Uterus (tissue), 2 donors: ENCODE measurements around the gene DTD1.
"Not testable (repeated sequence)": the region's sequence is repeated elsewhere in the genome, so short reads cannot be mapped to it uniquely, and the experiment has no call there.

Experiments used
- CTCF ChIP-seq, 4 experiments: fragments of 200-600 bp in 2 of 4; fragments of 450-650 bp in 2 of 4; sonication (generic) in 2 of 4; IDR thresholded peaks; one replicate each; pipeline ENCODE4 v1.5.1; 2016 to 2019; ENCODE audit warnings: antibody characterized with exemption in 4 of 4, mild to moderate bottlenecking in 2 of 4, moderate library complexity in 1 of 4
- POLR2A ChIP-seq, 2 donors: fragments of 450-650 bp; IDR thresholded peaks; one replicate each; pipeline ENCODE4 v1.6.1; 2016; ENCODE audit warnings: antibody characterized with exemption in 2 of 2, mild to moderate bottlenecking in 1 of 2, moderate library complexity in 1 of 2

DNA sequence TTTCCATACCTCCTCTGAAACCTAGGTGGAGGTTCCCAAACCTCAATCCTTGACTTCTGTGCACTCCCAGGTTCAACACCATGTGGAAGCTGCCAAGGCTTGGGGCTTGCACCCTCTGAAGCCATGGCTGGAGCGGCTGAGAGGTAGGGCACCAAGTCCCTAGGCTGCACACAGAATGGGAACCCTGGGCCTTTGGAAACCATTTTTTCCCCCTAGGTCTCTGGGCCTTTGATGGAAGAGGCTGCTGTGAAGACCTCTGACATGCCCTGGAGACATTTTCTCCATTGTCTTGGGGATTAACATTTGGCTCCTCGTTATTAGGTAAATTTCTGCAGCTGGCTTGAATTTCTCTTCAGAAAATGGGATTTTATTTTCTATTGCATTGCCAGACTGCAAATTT, 199.2 kb downstream of the DTD1 start:
- TF ChIP-seq POLR2A, CTCF (IDR thresholded peaks at IDR 0.05): not testable (repeated sequence)
